Measurements from ENCODE around the gene EXOC6B. TPM values are rescaled to one million over a fixed set of nuclear protein-coding genes. Genes with fewer than 3 reads are reported as not detected.

The EXOC6B gene
- total and polyA plus RNA-seq, 9 of the 15 experiments (the other 6 are each of a cell fraction or from before 2014, with no cell fraction given), result 0.28 to 4.2 (median 2.0) TPM

DNA sequence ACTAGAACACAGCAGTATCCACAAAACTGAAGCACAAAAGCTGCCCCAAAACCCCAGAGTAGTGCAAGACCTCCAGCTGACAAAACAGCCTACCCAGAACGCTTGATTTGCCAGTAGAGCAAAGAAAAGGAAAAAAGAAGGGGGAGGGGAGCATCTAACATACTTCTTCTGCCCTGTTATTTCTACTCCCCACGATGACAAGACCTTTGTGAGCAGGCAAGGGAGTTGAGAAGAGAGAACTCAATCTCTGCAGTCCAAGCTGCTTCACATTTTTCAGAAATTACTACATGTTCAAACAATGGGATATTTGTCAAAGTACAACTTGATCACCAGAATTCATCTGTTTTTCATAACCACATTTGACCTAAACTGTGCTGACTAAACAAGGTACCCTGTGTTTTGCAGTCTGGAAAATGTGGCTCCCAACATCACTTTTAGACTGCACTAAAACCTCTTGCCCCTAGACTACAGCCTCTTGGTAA, 286.7 kb downstream of the EXOC6B start (continued):
- TF ChIP-seq ZMIZ1 (IDR thresholded peaks at IDR 0.05; ENCODE audit: low read depth in 2 of 2, low read length in 2 of 2) (no peak), FOXA3 (CRISPR knock-in tag; conservative IDR thresholded peaks at IDR 0.05 in 1 of 2, IDR thresholded peaks at IDR 0.05 in 1 of 2) (no peak), ZNF699 (CRISPR knock-in tag; IDR thresholded peaks at IDR 0.05; ENCODE audit: insufficient replicate concordance) (no peak), TCF15 (CRISPR knock-in tag; IDR thresholded peaks at IDR 0.05) (no peak), OTX1 (CRISPR knock-in tag; IDR thresholded peaks at IDR 0.05) (no peak), IFI16 (CRISPR knock-in tag; IDR thresholded peaks at IDR 0.05) (no peak), TFE3 (CRISPR knock-in tag; IDR thresholded peaks at IDR 0.05) (no peak)

All from K562 (cell line).